ENCODE measurements around the gene ATAT1.

Gene ATAT1

DNA sequence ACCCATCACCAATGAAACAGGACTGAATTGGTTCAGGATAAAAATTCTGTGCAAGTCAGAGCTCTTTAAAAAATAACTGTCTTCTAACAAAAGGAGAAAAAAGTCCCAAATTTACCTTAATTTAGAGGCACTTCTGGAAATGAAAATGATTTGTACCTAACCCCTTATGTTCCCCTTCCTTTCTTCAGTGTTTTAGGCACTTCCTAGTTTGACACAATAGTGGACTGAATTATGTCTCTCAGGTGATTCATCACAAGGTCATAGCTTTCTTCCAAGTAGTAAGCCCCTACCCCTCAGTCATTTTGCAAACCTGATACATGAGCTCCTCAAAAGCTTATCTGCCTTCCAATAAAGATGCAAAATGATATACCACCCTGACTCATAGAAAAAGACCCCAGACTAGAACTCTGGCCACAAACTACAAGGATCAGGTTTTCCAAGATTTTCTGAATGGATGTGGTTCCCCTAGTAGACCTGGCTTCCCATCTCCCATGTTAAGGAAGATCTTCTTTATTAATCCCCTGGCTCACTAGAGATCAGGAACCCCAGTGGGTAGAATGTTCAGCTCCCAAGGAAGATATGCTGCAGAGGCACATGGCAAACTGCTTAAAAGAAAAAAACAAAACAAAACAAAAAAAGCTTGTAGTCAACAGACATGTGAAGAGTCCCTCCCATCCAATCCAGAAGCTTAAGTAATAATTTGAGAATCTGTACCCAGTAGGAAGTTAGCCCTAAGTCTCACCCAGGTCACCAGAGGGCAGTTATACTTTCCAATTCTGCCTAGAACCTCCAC is 13.2 kb upstream of the ATAT1 start:
- DNase-seq = no peak

DNA sequence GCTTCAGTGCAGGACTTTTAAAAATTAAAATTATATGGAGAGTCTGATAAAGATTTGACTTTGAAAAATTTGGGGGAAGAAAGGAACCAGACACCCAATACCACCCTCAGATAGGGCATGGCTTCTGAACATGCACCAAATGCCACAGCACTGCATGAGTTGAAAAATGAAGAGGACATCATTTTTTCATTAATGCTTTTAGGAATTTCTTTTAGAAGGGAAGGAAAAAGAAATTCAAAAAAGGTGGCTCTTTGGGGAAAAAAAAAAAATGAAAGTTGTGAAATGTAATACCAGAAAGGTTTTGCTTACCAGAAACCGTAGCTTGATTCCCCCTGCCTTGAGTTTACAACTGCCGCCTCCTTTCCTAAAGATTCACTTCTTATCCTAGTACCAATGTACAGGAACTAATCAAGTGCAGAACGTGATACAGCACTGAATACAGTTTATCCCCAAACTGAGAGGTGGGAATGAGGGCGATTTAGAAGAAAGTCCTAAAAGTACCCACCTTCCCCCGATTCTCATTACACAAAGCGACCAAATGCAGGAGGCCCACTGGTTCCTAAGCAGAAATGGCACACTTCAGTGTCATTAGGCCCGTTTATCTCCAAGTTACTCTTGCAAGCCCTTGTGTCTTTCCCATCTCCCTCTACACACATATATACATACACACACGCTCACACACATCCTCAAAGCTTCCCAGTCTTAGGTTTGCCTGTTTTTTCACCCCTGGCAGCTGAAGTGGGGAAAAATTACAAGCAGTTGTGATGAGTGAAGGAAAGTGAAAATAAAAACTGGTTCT is 12.4 kb upstream of the ATAT1 start:
- peak in 1 of 2 donors; percentile 64 for DNase-seq

- DNase-seq = peak; percentile 78 to 99
Measured at GRCh38 chr6:30614843-30615218, 11.8 kb upstream of the ATAT1 start.

DNA sequence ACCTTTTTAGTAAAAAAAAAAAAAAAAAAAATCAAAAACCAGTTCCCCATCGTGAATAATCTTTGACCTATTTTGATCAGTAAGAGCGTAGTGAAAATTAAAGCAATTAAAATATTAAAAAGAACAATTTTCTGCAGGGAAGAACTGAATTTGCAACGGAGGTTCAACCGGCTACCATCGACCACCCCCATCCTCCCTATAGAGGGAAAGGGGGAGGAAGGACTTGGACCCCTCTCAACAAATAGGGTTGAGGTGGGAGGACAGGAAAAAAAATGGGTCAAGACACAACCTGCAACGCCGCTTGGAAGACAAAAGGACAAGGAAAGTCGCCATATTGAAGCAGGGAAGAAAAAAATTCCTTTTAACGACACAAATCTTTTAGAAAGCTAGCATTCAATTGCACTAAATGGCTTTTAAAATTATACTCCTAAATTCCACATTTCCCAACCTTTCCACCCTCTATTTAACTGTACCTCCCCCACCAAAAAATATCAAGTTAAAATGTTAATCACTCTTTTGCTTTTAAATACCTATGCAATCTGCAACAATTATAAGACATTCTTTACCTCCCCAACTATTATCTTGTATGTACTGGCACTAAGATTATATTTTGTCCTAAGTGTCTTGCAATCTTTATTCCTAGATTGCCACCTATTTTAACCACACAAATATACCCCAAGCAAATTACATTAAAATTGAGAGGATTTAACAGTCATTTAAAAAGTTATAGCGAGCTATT is 11.3 kb upstream of the ATAT1 start:
- DNase-seq = peak; percentile 26 to 66

- DNase-seq = peak; percentile 7 to 24
Measured at GRCh38 chr6:30615958-30616810, 10.5 kb upstream of the ATAT1 start.

DNA sequence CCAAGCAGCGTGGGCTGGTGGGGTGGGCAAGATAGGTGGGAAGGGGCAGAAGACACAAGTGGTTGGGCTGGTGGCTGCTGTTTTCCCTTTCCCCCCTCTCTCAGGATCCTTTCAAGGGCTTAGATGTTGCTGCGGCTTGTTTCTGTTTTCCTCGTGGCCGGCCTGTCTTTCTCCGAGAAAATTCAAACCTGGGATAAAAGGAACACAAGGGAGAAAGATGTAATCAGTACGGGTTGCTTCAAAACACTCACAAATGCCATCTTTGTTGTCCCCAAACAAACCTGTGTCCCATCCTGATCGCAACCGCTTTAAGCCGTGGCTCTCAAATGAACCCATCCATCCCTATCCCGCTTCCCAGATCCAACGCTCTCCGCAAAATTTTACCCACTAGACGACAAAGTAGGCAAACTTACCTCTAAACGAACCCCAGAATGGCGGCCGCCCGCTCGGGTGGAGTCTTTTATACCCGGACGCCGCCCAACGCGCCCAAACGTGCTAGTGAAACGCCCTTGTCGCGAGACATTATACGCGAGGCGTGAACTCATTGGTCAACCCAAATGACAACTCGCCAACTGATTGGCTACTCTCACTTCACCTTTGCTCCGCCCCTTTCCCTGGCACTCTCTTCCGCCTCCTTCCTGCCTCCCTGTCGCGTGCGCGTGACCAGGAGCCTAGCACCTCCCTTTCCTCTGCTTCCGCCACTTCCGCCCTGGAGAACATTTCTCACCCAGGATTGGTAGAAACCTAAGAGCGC is 9.7 kb upstream of the ATAT1 start, which contains the start of gene PPP1R10:
Gene PPP1R10 (minus strand): TSS at position 433 of the 754 bp plus-strand sequence. CDS start 7,299 bp downstream, outside the sequence.
- peak; percentile 98 to 99 for DNase-seq

DNA sequence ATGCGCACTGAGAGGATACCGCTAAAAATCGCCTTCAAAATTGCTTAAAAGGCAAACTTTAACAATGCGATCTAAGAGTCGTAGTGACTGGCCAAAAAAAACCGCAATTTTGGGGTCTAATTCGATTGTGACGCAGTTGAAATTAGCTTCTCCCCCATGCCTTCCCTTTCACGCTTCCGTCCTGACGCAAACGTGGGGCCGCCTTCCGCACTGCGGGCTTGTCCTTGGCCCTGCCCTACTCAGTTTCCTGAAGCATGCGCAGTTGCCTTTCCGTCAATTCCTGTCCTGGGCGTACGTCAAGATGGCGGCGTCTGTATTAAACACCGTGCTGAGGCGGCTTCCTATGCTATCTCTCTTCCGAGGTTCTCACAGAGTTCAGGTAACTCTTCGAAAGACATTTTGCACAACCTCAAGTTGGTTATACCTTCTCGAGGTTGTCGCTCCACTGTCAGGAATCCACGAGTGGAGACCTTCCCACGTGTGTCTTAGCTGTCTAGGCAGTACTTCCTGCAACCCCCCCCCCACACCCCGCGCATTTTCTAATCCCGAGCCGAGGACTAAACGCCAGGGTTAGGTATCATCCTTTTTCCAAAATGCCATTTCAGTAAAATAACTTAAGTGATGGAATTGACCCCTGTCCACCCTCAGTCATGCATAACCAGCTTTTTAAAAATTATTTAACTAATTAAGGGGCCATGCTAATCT is 9.0 kb upstream of the ATAT1 start, which contains the start of gene MRPS18B:
Gene MRPS18B (plus strand): TSS at position 276 of the 705 bp plus-strand sequence. CDS start 26 bp downstream, at position 302.
- DNase-seq = peak; percentile 95 to 97

DNA sequence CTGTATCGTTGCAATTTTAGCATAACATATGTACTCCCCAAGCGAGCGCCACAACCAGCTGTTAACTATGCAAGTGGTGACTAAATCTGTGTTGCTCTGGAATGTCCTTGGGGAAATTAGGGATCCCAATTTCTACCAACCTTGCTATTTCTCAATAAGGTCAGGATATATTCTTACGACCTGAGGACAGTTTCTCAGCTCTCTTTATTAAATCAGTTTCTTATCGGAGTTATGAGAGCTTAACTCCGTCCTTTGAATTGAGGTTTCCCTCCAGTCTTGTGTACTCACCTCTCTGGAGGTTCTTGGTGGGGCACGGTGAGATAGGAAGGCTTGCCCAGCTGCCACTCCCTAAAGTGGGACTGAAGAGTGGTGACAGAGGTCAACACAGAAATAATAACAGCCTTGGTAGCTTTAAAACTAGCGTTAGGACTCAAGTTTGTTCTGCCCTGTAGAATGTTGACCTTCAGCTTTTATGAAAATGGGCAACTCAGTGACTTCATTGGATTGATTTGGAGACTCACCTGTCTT is 8.3 kb upstream of the ATAT1 start:
- DNase-seq = no peak

DNA sequence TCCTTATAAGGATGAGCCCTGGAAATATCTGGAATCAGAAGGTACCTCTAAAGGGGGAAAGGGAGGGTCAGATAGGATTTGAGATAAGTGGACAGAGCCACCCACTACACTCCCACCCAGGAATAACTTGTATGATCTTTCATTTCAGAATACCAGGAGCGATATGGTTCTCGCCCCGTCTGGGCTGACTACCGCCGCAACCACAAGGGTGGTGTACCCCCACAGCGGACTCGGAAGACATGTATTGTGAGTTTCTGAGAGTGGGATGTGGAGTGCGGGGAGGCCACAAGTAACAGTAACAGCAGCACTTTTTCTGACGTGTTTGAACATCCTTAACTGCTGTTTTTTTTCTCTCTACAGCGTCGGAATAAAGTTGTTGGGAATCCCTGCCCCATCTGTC is 7.1 kb upstream of the ATAT1 start:
- DNase-seq = no peak

GRCh38 chr6:30625511-30625910 is 1.2 kb upstream of the ATAT1 start:
- DNase-seq = no peak

GRCh38 chr6:30635834-30636233 is 9.2 kb downstream of the ATAT1 start:
- DNase-seq = no peak

GRCh38 chr6:30640481-30640880 is 13.8 kb downstream of the ATAT1 start:
- no peak for DNase-seq

GRCh38 chr6:30641048-30641447 is 14.4 kb downstream of the ATAT1 start:
- no peak for DNase-seq

DNA sequence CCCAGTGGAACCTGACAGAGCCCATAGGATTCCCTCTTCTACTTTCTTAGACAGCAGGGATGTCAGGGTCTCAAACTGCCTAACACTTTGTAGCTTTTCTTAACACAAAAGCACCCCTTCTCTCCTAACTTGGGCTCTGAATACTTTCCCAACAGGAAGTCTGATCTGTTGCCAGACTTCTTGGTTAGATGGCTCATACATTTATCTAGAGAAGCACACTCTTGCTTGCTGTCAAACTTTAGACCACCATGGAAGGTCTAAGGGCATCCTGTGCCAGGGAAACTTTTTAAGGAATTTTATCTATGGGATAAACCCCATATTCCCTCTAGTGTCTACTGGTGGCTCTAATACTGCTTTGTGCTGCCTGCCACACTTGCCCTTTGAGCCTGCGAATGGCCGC is 17.0 kb downstream of the ATAT1 start:
- DNase-seq = no peak

GRCh38 chr6:30644769-30645168 is 18.1 kb downstream of the ATAT1 start:
- DNase-seq = no peak

DNA sequence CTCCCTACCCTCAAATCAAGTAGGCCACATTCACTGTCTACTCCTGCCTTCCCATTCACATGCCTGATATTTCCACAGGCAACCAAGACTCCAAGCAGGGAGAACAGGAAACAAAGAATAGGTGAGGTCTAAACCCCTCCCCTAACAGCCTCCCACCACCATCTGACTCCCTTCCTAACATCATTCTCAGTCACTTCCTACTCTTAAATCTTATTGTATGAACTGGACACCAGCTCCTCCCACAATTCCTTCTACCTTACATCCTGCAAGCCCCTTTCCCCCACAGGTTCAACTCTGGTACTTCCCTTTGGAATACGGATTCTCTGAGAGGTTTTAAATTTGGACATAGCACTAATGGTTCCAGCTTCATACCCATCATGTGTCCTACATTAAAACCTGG is 19.3 kb downstream of the ATAT1 start:
- no peak for DNase-seq

- peak; percentile 87 to 90 for DNase-seq
Measured at GRCh38 chr6:30646450-30647241, 20.0 kb downstream of the ATAT1 start, which contains the start of gene C6orf136. Gene C6orf136 (plus strand): TSS chr6:30647133. CDS start chr6:30647232, 99 bp downstream.

DNA sequence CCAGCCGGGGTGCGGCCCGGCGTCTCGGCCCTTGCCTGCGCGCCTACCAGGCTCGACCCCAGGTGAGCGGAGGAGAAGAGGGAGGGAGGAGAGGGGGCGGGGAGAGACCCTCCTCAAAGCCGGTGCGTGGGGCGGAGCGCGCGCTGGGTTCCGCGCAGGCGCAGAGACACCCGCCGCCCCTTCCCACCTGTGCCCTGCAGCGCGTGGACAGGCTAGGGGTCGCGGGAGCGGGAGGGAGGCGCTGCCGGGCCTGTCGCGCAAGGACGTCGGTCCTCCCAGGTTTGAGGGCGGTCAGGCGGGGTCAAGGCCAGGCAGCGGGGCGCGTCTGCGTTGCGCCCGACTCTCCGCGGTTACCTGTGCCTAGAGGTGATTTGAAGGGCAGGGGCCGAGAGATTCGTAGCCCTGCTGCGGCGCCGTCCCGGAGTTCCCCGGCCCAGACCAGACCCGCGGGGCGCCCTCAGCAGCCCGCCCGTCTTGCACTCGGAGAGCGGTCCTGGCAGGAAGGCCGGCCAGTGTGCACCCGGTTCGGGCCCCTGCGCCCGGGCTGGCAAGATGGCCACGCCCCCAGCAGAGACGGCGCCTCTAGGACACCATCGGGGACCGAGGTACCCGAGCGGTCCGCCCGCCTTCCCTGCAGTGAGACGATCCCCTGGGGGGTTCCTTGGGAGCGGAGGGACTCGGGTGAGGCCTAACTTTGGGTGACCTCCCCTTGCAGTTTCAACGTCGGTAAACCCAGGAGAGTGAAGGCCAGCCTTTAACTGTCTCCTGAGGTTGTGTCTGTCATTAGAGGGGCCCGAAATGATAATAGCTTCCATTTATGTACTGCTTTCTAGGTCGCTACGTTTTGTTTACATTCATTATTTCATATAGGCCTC is 20.8 kb downstream of the ATAT1 start:
- peak; percentile 67 to 76 for DNase-seq
